Astrocyte (in vitro differentiated cells and primary cell): ENCODE results near the gene MEG3. TPM values are rescaled to one million over a fixed set of nuclear protein-coding genes. Genes with fewer than 3 reads are reported as not detected.

Source experiments
- DNase-seq: peaks from one replicate; pipeline ENCODE4 v3.0.0-alpha.2; 2010; ENCODE audit warnings: low read depth
- FAIRE-seq: peaks from 2 replicates; lab custom pipeline; 2011; peaks lifted over from hg19 to GRCh38; lab: Jason Lieb, UNC
- H2AFZ ChIP-seq: 2 replicates; pipeline ENCODE4 v1.6.0; 2012; ENCODE audit warnings: low read depth, low read length, inconsistent platforms
- H3K27ac ChIP-seq: 2 replicates; pipeline ENCODE4 v1.5.1; 2011; ENCODE audit warnings: low read depth, low read length, inconsistent platforms
- H3K27me3 ChIP-seq: 2 replicates; pipeline ENCODE4 v1.6.0; 2011; ENCODE audit warnings: low read length, inconsistent platforms; ENCODE audit not compliant: insufficient read depth
- H3K36me3 ChIP-seq: 2 replicates; pipeline ENCODE4 v1.5.1; 2011; ENCODE audit warnings: low read length, inconsistent platforms; ENCODE audit not compliant: insufficient read depth
- H3K4me1 ChIP-seq: 2 replicates; pipeline ENCODE4 v1.5.1; 2011; ENCODE audit warnings: low read length, inconsistent platforms; ENCODE audit not compliant: insufficient read depth
- H3K4me2 ChIP-seq: 2 replicates; pipeline ENCODE4 v1.6.0; 2012; ENCODE audit warnings: low read length, inconsistent platforms
- H3K4me3 ChIP-seq: 2 replicates; pipeline ENCODE4 v1.5.1; 2011; ENCODE audit warnings: low read depth, mild to moderate bottlenecking, low read length, inconsistent platforms; ENCODE audit not compliant: insufficient read depth
- H3K79me2 ChIP-seq: 2 replicates; pipeline ENCODE4 v1.6.0; 2012; ENCODE audit warnings: mild to moderate bottlenecking, low read length, inconsistent platforms; ENCODE audit not compliant: insufficient read depth
- H3K9ac ChIP-seq: 2 replicates; pipeline ENCODE4 v1.6.0; 2012; ENCODE audit warnings: mild to moderate bottlenecking, low read length, inconsistent platforms
- H3K9me3 ChIP-seq: 2 replicates; pipeline ENCODE4 v1.5.1; 2012; ENCODE audit warnings: low read depth, mild to moderate bottlenecking, low read length, inconsistent platforms; ENCODE audit not compliant: insufficient read depth
- H4K20me1 ChIP-seq: 2 replicates; pipeline ENCODE4 v1.6.0; 2012; ENCODE audit warnings: low read length, inconsistent platforms; ENCODE audit not compliant: insufficient read depth
- H3K27ac Mint-ChIP-seq: one replicate; pipeline ENCODE4 v1.8.0; 2021; ENCODE audit warnings: mild to moderate bottlenecking, mixed read lengths; ENCODE audit not compliant: unreplicated experiment
- H3K27me3 Mint-ChIP-seq: one replicate; pipeline ENCODE4 v1.8.0; 2021; ENCODE audit warnings: low read depth, mixed read lengths; ENCODE audit not compliant: unreplicated experiment
- H3K36me3 Mint-ChIP-seq: one replicate; pipeline ENCODE4 v1.8.0; 2021; ENCODE audit warnings: low read depth, mixed read lengths; ENCODE audit not compliant: unreplicated experiment
- H3K4me1 Mint-ChIP-seq: one replicate; pipeline ENCODE4 v1.8.0; 2021; ENCODE audit warnings: low read depth, mixed read lengths; ENCODE audit not compliant: unreplicated experiment
- H3K4me3 Mint-ChIP-seq: one replicate; pipeline ENCODE4 v1.8.0; 2021; ENCODE audit warnings: mild to moderate bottlenecking, moderate library complexity, mixed read lengths; ENCODE audit not compliant: unreplicated experiment
- H3K9me3 Mint-ChIP-seq: one replicate; pipeline ENCODE4 v1.8.0; 2021; ENCODE audit warnings: mild to moderate bottlenecking, mixed read lengths; ENCODE audit not compliant: unreplicated experiment
- EZH2 ChIP-seq: IDR thresholded peaks from 2 replicates; pipeline ENCODE4 v1.6.1; 2012; ENCODE audit warnings: mild to moderate bottlenecking, low read length, inconsistent platforms; ENCODE audit not compliant: insufficient read depth
- total RNA-seq: library from RNA; stranded (reverse); gene quantifications from 2 replicates; pipeline ENCODE4 v1.2.1, GENCODE V29; 2021
- TF ChIP-seq, protein P1 (sequence below): IDR thresholded peaks from 2 replicates; pipeline ENCODE4 v1.5.1; 2011; ENCODE audit warnings: low read depth, mild to moderate bottlenecking, inconsistent platforms, low read length, moderate library complexity; ENCODE audit not compliant: insufficient read depth

Gene MEG3
- total RNA-seq, 1 donor from 2014 or later = not detected

DNA sequence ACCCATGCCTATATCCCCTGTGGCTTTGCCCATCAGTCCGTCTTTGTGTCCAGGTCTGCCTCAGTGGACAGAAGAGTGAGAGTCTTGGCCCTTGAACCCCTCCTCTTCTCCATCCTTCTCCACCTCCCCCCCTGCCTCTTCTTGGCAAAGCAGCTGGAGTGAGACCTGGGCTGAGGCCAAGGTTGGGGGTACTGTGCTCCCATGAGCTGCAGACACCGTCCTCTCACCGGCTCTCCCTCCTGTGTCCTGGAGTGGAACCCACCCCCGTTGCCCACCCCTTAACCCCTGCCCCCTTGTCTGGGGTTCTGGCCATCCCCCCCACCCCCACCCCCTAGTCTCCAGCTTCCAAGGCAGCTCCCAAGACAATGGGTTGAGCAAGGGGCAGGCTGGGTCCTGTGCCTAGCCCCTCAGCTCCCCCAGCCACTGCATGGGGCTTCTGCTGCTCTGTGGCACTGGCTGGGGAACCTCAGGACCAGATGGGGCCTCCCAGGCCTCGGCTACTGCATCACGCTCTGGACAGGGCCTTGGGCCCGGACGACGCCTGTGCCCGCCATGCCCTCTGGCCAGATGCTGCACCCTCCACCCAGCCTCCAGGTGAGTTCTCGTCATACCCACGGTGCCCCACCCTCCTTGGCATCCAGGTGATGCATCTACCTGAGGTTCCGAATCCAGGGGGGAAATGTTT lies 41.9 kb downstream of the MEG3 start:
- Histone ChIP-seq H4K20me1 (peaks cover 75% of the 10 kb centered on the region), H3K4me2 (no peak overlapping the region), H3K36me3 (peaks cover 11% of the 10 kb centered on the region), H3K9ac (no peak overlapping the region), H2AFZ (no peak overlapping the region), H3K4me3 (no peak overlapping the region), H3K27ac (no peak overlapping the region), H3K9me3 (no peaks in the 10 kb centered on the region), H3K79me2 (peaks cover 42% of the 10 kb centered on the region), H3K27me3 (no peaks in the 10 kb centered on the region), H3K4me1 (no peaks in the 10 kb centered on the region)
- TF ChIP-seq, protein P1, sequence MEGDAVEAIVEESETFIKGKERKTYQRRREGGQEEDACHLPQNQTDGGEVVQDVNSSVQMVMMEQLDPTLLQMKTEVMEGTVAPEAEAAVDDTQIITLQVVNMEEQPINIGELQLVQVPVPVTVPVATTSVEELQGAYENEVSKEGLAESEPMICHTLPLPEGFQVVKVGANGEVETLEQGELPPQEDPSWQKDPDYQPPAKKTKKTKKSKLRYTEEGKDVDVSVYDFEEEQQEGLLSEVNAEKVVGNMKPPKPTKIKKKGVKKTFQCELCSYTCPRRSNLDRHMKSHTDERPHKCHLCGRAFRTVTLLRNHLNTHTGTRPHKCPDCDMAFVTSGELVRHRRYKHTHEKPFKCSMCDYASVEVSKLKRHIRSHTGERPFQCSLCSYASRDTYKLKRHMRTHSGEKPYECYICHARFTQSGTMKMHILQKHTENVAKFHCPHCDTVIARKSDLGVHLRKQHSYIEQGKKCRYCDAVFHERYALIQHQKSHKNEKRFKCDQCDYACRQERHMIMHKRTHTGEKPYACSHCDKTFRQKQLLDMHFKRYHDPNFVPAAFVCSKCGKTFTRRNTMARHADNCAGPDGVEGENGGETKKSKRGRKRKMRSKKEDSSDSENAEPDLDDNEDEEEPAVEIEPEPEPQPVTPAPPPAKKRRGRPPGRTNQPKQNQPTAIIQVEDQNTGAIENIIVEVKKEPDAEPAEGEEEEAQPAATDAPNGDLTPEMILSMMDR = no peak
- TF ChIP-seq EZH2 = no peak
- Mint-ChIP-seq H3K4me1 (no peaks in the 10 kb centered on the region), H3K27ac (no peak overlapping the region), H3K27me3 (peaks cover 48% of the 10 kb centered on the region), H3K36me3 (no peaks in the 10 kb centered on the region), H3K4me3 (no peak overlapping the region), H3K9me3 (peaks cover 13% of the 10 kb centered on the region)
- FAIRE-seq (no peak), DNase-seq (no peak)

DNA sequence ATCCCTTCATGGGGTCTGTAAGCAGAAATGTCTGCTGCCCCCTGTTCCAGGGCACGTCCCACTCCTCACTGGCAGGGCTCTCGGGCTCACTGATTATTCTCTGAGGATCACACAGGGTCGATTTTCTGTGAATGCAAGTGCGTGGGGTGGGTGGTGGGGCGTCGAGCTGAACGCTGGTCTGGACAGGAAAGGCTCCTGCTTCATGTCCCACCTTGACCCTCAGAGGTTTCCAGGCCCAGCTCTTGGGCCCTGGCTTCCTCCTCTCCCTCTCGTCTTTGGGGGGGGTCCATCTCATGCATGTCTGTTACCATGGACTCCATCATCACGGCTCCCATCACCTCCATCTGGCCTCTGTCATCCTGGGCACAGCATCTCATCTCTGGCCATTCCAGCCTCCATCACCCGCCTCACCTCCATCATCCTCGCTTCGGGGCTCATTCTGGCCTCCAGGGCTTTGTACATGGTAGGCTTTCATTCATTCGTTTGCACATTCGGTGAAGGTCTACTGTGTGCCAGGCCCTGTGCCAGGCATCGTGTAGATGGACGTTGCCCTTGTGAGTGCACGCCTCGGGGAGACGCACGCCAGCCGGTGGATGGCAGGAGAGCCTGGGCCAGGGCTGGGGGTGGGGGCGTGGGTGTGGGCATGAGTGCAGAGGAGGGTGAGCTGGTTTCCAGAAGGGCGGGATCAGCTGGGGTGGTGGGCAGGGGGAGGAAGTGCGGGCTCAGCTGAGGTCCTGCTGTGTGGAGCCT lies 42.9 kb downstream of the MEG3 start:
- FAIRE-seq = no peak
- Histone ChIP-seq H3K27me3 (no peaks in the 10 kb centered on the region), H3K27ac (no peak overlapping the region), H3K4me2 (no peak overlapping the region), H2AFZ (no peak overlapping the region), H3K9me3 (no peaks in the 10 kb centered on the region), H3K79me2 (peaks cover 36% of the 10 kb centered on the region), H3K36me3 (peaks cover 7% of the 10 kb centered on the region), H4K20me1 (peaks cover 75% of the 10 kb centered on the region), H3K9ac (no peak overlapping the region), H3K4me3 (no peak overlapping the region), H3K4me1 (no peaks in the 10 kb centered on the region)
- Mint-ChIP-seq H3K9me3 (peaks cover 13% of the 10 kb centered on the region), H3K36me3 (no peaks in the 10 kb centered on the region), H3K27ac (no peak overlapping the region), H3K4me3 (no peak overlapping the region), H3K27me3 (peaks cover 39% of the 10 kb centered on the region), H3K4me1 (no peaks in the 10 kb centered on the region)
- TF ChIP-seq EZH2 = no peak
- TF ChIP-seq, protein P1 = no peak
- no peak for DNase-seq
